A549 treated with AZD9567 at 1 μM for 4 hours (cell line): ENCODE results near the gene YRDC. TPM values are rescaled to one million over a fixed set of nuclear protein-coding genes. Genes with fewer than 3 reads are reported as not detected.

Experiments used
- total RNA-seq: library from RNA; stranded (reverse); fragments of 200-300 nt; extraction: Qiagen RNA extraction; gene quantifications from 5 replicates; pipeline ENCODE4 v1.2.3, GENCODE V29; 2022; ENCODE audit not compliant: insufficient read depth

YRDC gene, protein sequence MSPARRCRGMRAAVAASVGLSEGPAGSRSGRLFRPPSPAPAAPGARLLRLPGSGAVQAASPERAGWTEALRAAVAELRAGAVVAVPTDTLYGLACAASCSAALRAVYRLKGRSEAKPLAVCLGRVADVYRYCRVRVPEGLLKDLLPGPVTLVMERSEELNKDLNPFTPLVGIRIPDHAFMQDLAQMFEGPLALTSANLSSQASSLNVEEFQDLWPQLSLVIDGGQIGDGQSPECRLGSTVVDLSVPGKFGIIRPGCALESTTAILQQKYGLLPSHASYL
- 13.0 to 19.0 TPM (median 17.8 TPM) in 5 replicates for total RNA-seq

DNA sequence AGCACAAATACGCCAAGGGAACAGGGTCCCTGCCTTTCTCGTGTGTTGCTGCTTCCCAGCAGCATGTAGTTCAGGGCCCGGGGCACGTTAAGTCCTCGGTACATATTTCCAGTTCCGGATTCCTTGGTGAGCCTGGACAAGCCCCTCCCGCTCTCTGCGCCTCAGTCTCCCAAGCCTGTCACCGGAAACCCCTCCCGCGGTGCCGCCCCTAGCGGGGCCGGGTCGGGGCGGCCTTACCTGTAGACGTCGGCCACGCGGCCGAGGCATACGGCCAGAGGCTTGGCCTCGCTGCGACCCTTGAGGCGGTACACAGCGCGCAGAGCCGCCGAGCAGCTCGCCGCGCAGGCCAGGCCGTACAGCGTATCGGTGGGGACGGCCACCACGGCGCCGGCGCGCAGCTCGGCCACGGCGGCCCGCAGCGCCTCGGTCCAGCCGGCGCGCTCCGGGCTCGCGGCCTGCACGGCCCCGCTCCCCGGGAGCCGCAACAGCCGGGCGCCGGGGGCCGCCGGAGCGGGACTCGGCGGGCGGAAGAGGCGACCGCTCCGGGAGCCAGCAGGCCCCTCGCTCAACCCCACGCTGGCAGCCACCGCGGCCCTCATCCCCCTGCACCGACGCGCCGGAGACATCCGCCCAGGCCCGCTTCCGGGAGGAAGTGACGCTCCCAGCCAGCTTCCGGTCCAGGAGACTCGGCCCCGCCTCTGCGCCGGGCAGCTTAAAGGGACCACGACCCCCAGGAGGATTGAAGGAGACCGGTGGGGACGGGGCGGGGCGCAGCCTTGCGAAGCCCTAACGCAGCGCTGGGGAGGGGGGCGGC is at the start of gene YRDC, which contains the start of gene C1orf122:
TSS of gene YRDC (minus strand) at position 654 of the 814 bp plus-strand sequence. CDS start at position 626, 28 bp downstream.
TSS of gene C1orf122 (plus strand) at position 236 of the 814 bp plus-strand sequence. CDS start 615 bp downstream, outside the sequence.

DNA sequence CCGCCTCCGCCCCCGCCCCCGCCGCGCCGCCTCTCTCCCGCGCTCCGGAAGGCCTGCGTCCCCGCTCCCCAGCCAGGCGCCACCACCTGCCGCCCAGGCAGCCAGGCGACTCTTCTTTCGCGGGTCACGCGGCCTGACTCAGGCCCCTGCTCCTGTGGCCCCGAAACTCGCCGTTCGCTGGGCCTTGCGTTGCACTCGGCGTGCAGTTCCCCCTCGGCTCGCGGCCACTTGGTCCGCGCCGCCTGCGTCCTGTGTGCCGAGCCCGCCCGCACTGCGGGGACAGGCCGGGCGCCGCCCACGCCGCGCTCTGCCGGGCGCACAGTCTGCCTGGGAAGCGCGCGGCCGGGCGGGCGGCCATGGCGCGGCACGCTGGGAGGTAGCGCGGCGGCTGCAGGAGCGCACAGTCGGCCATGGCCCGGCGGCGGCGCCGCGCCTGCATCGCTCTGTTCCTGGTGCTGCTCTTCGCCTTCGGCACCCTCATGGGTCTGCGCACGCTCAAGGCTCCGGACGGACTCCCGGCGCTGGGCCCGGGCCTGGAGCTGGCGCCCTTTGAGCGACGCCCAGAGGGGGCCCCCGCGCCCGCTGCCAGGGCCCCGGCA is 14.1 kb downstream of the YRDC start, which contains the start of gene MANEAL:
TSS of gene MANEAL (plus strand) at position 75 of the 599 bp plus-strand sequence. CDS start at position 411, 336 bp downstream.

DNA sequence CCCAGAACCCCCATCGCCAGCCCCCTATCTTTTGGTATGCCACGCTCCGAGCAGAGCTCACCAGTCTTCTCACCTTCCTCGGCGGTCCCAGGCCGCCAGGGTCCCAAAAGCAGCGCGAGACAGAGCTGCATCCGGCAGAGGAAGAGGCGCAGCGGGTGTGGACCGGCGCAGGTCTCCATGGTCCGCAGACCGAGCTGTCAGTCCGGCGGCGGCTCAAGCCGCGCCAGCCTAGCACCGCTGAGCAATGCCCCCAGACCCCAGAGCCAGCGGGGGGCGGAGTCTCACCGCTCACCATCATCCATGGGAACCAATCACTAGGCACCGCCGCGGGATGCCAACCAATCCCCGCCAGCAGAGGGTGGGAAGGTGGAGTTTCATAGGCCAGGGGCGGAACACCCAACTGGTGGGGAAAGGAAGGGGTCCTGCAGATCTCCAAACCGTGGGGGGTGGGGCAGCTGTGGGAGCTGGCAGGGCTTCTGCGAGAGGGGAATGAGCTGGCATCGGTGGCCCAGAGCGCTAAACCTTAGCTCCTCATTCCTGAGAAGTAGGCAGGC is 43.0 kb downstream of the YRDC start, which contains the start of gene EPHA10:
TSS of gene EPHA10 (minus strand) at position 233 of the 554 bp plus-strand sequence. CDS start at position 179, 54 bp downstream.

Other genes with a start within 250 kb of the YRDC start
- 51.9 to 59.4 TPM (median 56.7 TPM) in 5 replicates for gene GNL2, start 212.3 kb downstream of the YRDC start, total RNA-seq
- gene RSPO1, start 173.3 kb downstream of the YRDC start, total RNA-seq = 0.07 to 0.11 TPM (median 0.10 TPM) in 4 of 5 replicates, not detected in the other
- gene CDCA8, start 115.7 kb downstream of the YRDC start, total RNA-seq = 46.1 to 57.9 TPM (median 49.3 TPM) in 5 replicates
- gene EPHA10, start 43.1 kb downstream of the YRDC start, total RNA-seq = 1.0 to 1.4 TPM (median 1.2 TPM) in 5 replicates
- 19.5 to 24.3 TPM (median 23.9 TPM) in 5 replicates for gene MANEAL, start 14.4 kb downstream of the YRDC start, total RNA-seq
- gene C1orf122, start 418 bp downstream of the YRDC start, total RNA-seq = 26.3 to 63.4 TPM (median 58.0 TPM) in 5 replicates
- gene MTF1, start 51.4 kb upstream of the YRDC start, total RNA-seq = 4.5 to 5.0 TPM (median 4.8 TPM) in 5 replicates
- gene INPP5B, start 138.8 kb upstream of the YRDC start, total RNA-seq = 4.0 to 6.1 TPM (median 4.1 TPM) in 5 replicates
- gene SF3A3, start 181.8 kb upstream of the YRDC start, total RNA-seq = 48.6 to 71.7 TPM (median 51.2 TPM) in 5 replicates
- 6.2 to 8.9 TPM (median 7.7 TPM) in 5 replicates for gene FHL3, start 197.3 kb upstream of the YRDC start, total RNA-seq
- 37.9 to 72.9 TPM (median 42.0 TPM) in 5 replicates for gene UTP11, start 204.5 kb upstream of the YRDC start, total RNA-seq
- 0.10 to 0.13 TPM in 2 of 5 replicates, not detected in the others for gene POU3F1, start 238.6 kb upstream of the YRDC start, total RNA-seq